ENCODE measurements around the gene PPP6R3. TPM values are rescaled to one million over a fixed set of nuclear protein-coding genes. Genes with fewer than 3 reads are reported as not detected.

The PPP6R3 gene
- polyA plus RNA-seq, 1 donor from 2014 or later: 111 TPM

DNA sequence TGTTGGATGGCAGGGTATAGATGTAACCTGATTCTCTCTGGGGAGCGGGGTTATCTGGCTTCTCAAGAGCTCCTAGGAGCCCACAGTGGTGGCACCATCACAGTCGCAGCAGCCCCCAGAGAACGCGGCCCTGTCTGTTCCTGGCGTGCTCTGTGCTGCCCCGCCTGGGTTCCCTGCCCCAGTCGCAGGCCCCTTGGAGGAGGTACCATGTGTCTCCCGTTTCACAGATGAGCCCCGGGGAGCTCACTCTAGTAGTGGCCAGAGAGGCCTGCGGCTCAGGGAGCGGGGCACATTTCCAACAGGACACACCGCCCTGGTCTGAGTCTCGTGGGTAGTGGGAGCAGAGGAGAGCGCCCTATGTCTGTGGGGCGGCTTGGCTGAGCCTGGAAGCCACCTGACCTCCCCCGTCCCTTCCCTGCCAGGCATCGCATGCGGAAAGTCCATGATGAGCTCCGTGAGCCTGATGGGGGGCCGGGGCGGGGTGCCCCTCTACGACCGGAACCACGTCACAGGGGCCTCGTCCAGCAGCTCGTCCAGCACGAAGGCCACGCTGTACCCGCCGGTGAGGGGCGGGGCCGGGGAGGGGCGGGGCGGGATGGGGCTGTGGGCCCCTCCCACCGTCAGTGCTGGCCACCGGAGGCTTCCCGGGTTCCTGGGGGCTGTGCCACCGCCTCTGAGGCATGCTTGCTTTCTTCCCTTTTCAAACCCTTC is 21.0 kb upstream of the PPP6R3 start:
- Histone ChIP-seq H3K9me2 (ENCODE audit: insufficient read depth, low read length) (no peaks in the 10 kb centered on the region), H3K79me2 (replicated peaks; ENCODE audit: insufficient read depth, low read length) (no peaks in the 10 kb centered on the region), H3K9ac (ENCODE audit: low read length) (no peak overlapping the region), H3K27me3 (ENCODE audit: insufficient read depth, low read depth, low read length) (no peaks in the 10 kb centered on the region), H4K20me1 (ENCODE audit: insufficient read depth) (no peaks in the 10 kb centered on the region), H3K4me2 (ENCODE audit: low read length) (no peak overlapping the region), H3K4me3 (ENCODE audit: low read length) (no peak overlapping the region), H3K36me3 (ENCODE audit: insufficient read depth, low read length) (no peaks in the 10 kb centered on the region), H3F3A (ENCODE audit: insufficient read depth, low read length, poor library complexity, severe bottlenecking) (no peaks in the 10 kb centered on the region), H2AFZ (ENCODE audit: low read depth, low read length) (no peak overlapping the region), H3K9me3 (ENCODE audit: low read length) (no peaks in the 10 kb centered on the region), H3K27ac (ENCODE audit: low read length) (no peak overlapping the region)
- TF ChIP-seq EP300 (conservative IDR thresholded peaks at IDR 0.05; ENCODE audit: poor library complexity, severe bottlenecking): no peak

DNA sequence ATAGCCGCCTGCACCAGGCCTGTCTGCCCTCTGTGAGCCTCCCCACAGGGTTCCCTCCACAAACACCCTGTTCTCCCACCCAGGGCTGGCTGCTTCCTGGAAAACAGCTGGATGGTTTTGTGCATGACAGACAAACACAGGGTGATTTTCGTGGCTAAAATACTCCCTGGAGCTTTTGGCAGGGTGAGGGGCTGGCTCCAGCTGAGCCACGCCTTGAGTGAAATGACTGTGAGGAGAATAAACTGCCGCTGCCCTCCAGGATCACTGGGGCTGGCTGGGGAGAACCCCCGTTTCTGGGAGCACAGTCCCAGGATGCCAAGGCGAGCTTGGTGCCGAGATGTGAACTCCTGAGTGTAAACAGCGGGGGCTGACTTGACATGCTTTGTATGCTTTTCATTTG is 20.3 kb upstream of the PPP6R3 start:
- Histone ChIP-seq H3K4me3 (ENCODE audit: low read length) (no peak overlapping the region), H3K9me2 (ENCODE audit: insufficient read depth, low read length) (no peaks in the 10 kb centered on the region), H3K9me3 (ENCODE audit: low read length) (no peaks in the 10 kb centered on the region), H4K20me1 (ENCODE audit: insufficient read depth) (no peaks in the 10 kb centered on the region), H3K79me2 (replicated peaks; ENCODE audit: insufficient read depth, low read length) (no peaks in the 10 kb centered on the region), H3F3A (ENCODE audit: insufficient read depth, low read length, poor library complexity, severe bottlenecking) (no peaks in the 10 kb centered on the region), H3K27me3 (ENCODE audit: insufficient read depth, low read depth, low read length) (no peaks in the 10 kb centered on the region), H2AFZ (ENCODE audit: low read depth, low read length) (no peak overlapping the region), H3K9ac (ENCODE audit: low read length) (no peak overlapping the region), H3K27ac (ENCODE audit: low read length) (no peak overlapping the region), H3K36me3 (ENCODE audit: insufficient read depth, low read length) (no peaks in the 10 kb centered on the region), H3K4me2 (ENCODE audit: low read length) (no peak overlapping the region)
- TF ChIP-seq RAD21 (conservative IDR thresholded peaks at IDR 0.05) (no peak), EZH2 (IDR thresholded peaks at IDR 0.05; ENCODE audit: borderline replicate concordance, insufficient read depth, low read length, poor library complexity, severe bottlenecking) (no peak)

DNA sequence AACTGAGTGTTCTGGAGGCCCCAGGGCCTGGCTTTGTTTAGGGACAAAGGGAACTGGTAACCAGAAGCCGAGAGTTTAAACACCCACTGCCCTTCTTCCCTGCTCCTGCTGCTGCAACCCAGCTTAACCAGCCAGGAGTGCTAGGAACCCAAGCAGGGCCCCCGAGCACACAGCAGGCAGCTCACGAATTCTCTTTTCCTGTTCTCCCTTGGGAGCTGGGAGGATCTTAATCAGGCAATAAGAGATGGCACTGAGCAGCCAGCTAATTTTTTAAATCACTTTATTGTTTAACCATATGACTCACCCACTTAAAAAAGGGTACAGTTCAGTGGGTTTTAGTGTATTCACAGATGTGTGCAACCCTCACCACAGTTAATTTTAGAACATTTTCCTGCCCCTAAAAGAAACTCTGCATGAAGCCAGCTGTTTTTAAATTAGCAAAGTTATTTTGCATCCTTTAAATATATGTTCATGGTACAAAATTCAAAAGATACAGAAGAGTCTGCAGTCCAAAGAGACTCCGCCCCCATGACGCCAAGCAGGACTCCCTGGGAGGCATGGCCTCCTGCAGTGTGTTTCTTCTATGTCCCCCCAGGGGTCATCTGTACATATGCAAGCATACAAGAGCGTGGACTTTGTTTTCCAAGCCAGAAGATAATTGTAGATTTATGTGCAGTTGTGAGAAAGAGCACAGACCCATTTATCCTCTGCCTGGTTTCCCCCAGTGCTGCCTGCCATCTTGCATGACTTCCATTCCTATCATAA is 18.9 kb upstream of the PPP6R3 start:
- H3K4me2 ChIP-seq (ENCODE audit: low read length): no peak overlapping the region
- no peaks in the 10 kb centered on the region for H3K36me3 ChIP-seq (ENCODE audit: insufficient read depth, low read length)
- H3F3A ChIP-seq (ENCODE audit: insufficient read depth, low read length, poor library complexity, severe bottlenecking): no peaks in the 10 kb centered on the region
- no peak overlapping the region for H3K4me3 ChIP-seq (ENCODE audit: low read length)
- H3K9me2 ChIP-seq (ENCODE audit: insufficient read depth, low read length): no peaks in the 10 kb centered on the region
- H2AFZ ChIP-seq (ENCODE audit: low read depth, low read length): no peak overlapping the region
- no peaks in the 10 kb centered on the region for H3K27me3 ChIP-seq (ENCODE audit: insufficient read depth, low read depth, low read length)
- TF ChIP-seq RAD21 (conservative IDR thresholded peaks at IDR 0.05) (no peak), SMC3 (conservative IDR thresholded peaks at IDR 0.05; ENCODE audit: poor library complexity) (no peak), POLR2AphosphoS5 (IDR thresholded peaks at IDR 0.05) (no peak), EZH2 (IDR thresholded peaks at IDR 0.05; ENCODE audit: borderline replicate concordance, insufficient read depth, low read length, poor library complexity, severe bottlenecking) (no peak), MXI1 (conservative IDR thresholded peaks at IDR 0.05; ENCODE audit: poor library complexity, severe bottlenecking) (no peak)
- TF ChIP-seq, protein P1, sequence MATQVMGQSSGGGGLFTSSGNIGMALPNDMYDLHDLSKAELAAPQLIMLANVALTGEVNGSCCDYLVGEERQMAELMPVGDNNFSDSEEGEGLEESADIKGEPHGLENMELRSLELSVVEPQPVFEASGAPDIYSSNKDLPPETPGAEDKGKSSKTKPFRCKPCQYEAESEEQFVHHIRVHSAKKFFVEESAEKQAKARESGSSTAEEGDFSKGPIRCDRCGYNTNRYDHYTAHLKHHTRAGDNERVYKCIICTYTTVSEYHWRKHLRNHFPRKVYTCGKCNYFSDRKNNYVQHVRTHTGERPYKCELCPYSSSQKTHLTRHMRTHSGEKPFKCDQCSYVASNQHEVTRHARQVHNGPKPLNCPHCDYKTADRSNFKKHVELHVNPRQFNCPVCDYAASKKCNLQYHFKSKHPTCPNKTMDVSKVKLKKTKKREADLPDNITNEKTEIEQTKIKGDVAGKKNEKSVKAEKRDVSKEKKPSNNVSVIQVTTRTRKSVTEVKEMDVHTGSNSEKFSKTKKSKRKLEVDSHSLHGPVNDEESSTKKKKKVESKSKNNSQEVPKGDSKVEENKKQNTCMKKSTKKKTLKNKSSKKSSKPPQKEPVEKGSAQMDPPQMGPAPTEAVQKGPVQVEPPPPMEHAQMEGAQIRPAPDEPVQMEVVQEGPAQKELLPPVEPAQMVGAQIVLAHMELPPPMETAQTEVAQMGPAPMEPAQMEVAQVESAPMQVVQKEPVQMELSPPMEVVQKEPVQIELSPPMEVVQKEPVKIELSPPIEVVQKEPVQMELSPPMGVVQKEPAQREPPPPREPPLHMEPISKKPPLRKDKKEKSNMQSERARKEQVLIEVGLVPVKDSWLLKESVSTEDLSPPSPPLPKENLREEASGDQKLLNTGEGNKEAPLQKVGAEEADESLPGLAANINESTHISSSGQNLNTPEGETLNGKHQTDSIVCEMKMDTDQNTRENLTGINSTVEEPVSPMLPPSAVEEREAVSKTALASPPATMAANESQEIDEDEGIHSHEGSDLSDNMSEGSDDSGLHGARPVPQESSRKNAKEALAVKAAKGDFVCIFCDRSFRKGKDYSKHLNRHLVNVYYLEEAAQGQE (IDR thresholded peaks at IDR 0.05; ENCODE audit: borderline replicate concordance): no peak
- no peaks in the 10 kb centered on the region for H3K9me3 ChIP-seq (ENCODE audit: low read length)
- no peaks in the 10 kb centered on the region for H4K20me1 ChIP-seq (ENCODE audit: insufficient read depth)
- H3K27ac ChIP-seq (ENCODE audit: low read length): no peak overlapping the region
- no peak overlapping the region for H3K9ac ChIP-seq (ENCODE audit: low read length)
- no peaks in the 10 kb centered on the region for H3K79me2 ChIP-seq (replicated peaks; ENCODE audit: insufficient read depth, low read length)

Measured in neural cell (in vitro differentiated cells).